DLD1 (cell line): ENCODE results near the gene CNOT8.
"Not testable (repeated sequence)": the region's sequence is repeated elsewhere in the genome, so short reads cannot be mapped to it uniquely, and the experiment has no call there.

Experiments
- in situ Hi-C: cut with HindIII; loops from 2 replicates; pipeline ENCODE4 v1.10.0; 2017; ENCODE audit warnings: low sequenced_read_pairs

CNOT8 gene

GRCh38 chr5:154834053-154834452 is 24.4 kb upstream of the CNOT8 start:
- in situ Hi-C loops, result no loop called here

- in situ Hi-C loops, result not testable (repeated sequence)
These were observed 22.8 kb upstream of the CNOT8 start for GRCh38 chr5:154835701-154836052.

- in situ Hi-C loops, result no loop called here
These were observed 22.2 kb upstream of the CNOT8 start for GRCh38 chr5:154836225-154836624.

GRCh38 chr5:154837009-154837901 is 21.2 kb upstream of the CNOT8 start:
- in situ Hi-C loops, result no loop called here

- in situ Hi-C loops, result no loop called here
These were observed 17.8 kb upstream of the CNOT8 start for GRCh38 chr5:154840435-154841272.

- in situ Hi-C loops, result no loop called here
These were observed 17.2 kb upstream of the CNOT8 start for GRCh38 chr5:154841273-154841661.

- in situ Hi-C loops, result no loop called here
These were observed 15.5 kb upstream of the CNOT8 start for GRCh38 chr5:154842689-154843530.

- in situ Hi-C loops, result no loop called here
These were observed 13.6 kb upstream of the CNOT8 start for GRCh38 chr5:154844809-154845208.

- in situ Hi-C loops, result no loop called here
These were observed 9.1 kb upstream of the CNOT8 start for GRCh38 chr5:154849264-154849785.

GRCh38 chr5:154849791-154850201 is 8.6 kb upstream of the CNOT8 start:
- in situ Hi-C loops, result no loop called here

- in situ Hi-C loops, result no loop called here
These were observed 8.0 kb upstream of the CNOT8 start, which contains the start of gene FAXDC2 for GRCh38 chr5:154850255-154851062. FAXDC2 (minus strand) TSS chr5:154850603; CDS start chr5:154838178, 12,425 bp downstream.

- in situ Hi-C loops, result no loop called here
These were observed 7.1 kb upstream of the CNOT8 start for GRCh38 chr5:154851351-154851750.

GRCh38 chr5:154857530-154858296 is 714 bp upstream of the CNOT8 start:
- in situ Hi-C loops, result no loop called here

GRCh38 chr5:154858972-154859871 is 795 bp downstream of the CNOT8 start:
- in situ Hi-C loops, result no loop called here

- in situ Hi-C loops, result no loop called here
These were observed 1.7 kb downstream of the CNOT8 start for GRCh38 chr5:154860123-154860522.

GRCh38 chr5:154860765-154861164 is 2.3 kb downstream of the CNOT8 start:
- in situ Hi-C loops, result no loop called here

GRCh38 chr5:154861946-154862345 is 3.5 kb downstream of the CNOT8 start:
- in situ Hi-C loops, result no loop called here

- in situ Hi-C loops, result no loop called here
These were observed 4.3 kb downstream of the CNOT8 start for GRCh38 chr5:154862766-154863165.
